Heart right ventricle (tissue), 16 donors: Measurements from ENCODE around the gene SMIM38. TPM values are rescaled to one million over a fixed set of nuclear protein-coding genes. Genes with fewer than 3 reads are reported as not detected.

ENCODE experiments used
- ATAC-seq, 8 donors: fragments of 200-7000 bp; cut with Tn5 transposase; one replicate each; pipeline ENCODE4 v1.9.1; 2020; ENCODE audit warnings: mild to moderate bottlenecking in 8 of 8, moderate library complexity in 8 of 8, moderate number of reproducible peaks in 1 of 8
- DNase-seq, 2 donors: peaks; one replicate each; pipeline ENCODE4 v3.0.0-alpha.2; 2020
- H3K27ac ChIP-seq, 10 donors: fragments of 200-600 bp; sonication (generic) in 2 of 10; one replicate each; pipeline versions ENCODE4 v1.5.0 to v1.8.0; 2020 to 2022; ENCODE audit warnings: mild to moderate bottlenecking in 3 of 10
- H3K27me3 ChIP-seq, 7 donors: fragments of 200-600 bp; one replicate each; pipeline ENCODE4 v1.8.0; 2021 to 2022; ENCODE audit warnings: mild to moderate bottlenecking in 2 of 7
- H3K36me3 ChIP-seq, 9 donors: fragments of 200-600 bp; sonication (generic) in 1 of 9; one replicate each; pipeline versions ENCODE4 v1.5.0 to v1.8.0; 2020 to 2022; ENCODE audit warnings: mild to moderate bottlenecking in 2 of 9
- H3K4me1 ChIP-seq, 9 donors: fragments of 200-600 bp; sonication (generic) in 1 of 9; one replicate each; pipeline versions ENCODE4 v1.5.0 to v1.8.0; 2020 to 2022; ENCODE audit warnings: mild to moderate bottlenecking in 4 of 9
- H3K4me3 ChIP-seq, 10 donors: fragments of 200-600 bp; sonication (generic) in 2 of 10; one replicate each; pipeline versions ENCODE4 v1.5.0 to v1.8.0; 2020 to 2022; ENCODE audit warnings: mild to moderate bottlenecking in 7 of 10, moderate library complexity in 2 of 10
- H3K9me3 ChIP-seq, 11 donors: fragments of 200-600 bp in 10 of 11; sonication (generic) in 2 of 11; one replicate each; pipeline versions ENCODE4 v1.5.0 to v1.8.0; 2013 to 2022; ENCODE audit warnings: mild to moderate bottlenecking in 2 of 11, control low read depth in 1 of 11, moderate library complexity in 1 of 11
- WGBS, 2 donors: extraction: QIAGEN DNeasy Blood & Tissue Kit; methylation state at CpG; one replicate each; pipeline ENCODE4 v1.1.7; 2013; ENCODE audit warnings: inconsistent platforms in 1 of 2; 5-methylcytosine and 5-hydroxymethylcytosine counted together
- intact Hi-C, 10 donors: fragments of 100-400 bp; cut with DNase I; formaldehyde crosslinking; loops; one replicate each; pipeline versions ENCODE4 v1.11.1 to v1.14.2; 2022
- polyA plus RNA-seq, 2 donors: library from polyadenylated mRNA; stranded (reverse); fragments of 200-250 nt; gene quantifications; one replicate each; pipeline ENCODE4 v1.2.3, GENCODE V29; 2013
- total RNA-seq, 10 donors: library from RNA; stranded (reverse); fragmentation: NEBNext Ultra II Directional in 3 of 10; extraction: Animal tissue kit (Norgen Biotek cat#: 25700) in 3 of 10; gene quantifications; one replicate each; pipeline versions ENCODE4 v1.2.1 to v1.2.4, GENCODE V29; 2021 to 2023
- TF ChIP-seq, protein P1 (sequence below), 9 donors: fragments of 200-600 bp; sonication (generic) in 2 of 9; IDR thresholded peaks; one replicate each; pipeline versions ENCODE4 v1.5.0 to v1.8.0; 2021 to 2022; ENCODE audit warnings: antibody characterized with exemption in 9 of 9, mild to moderate bottlenecking in 5 of 9, moderate library complexity in 1 of 9
- donor health status: Arrhythmogenic right ventricular cardiomyopathy.
- donor health status: ischemic (EF 13 %, LVEDD 7.1; RV severe dilation, severe dysfunction).
- donor health status: healthy with polysubstance abuse.
- donor health status: DM: no; HTN: yes; CAD: no.
- donor health status: DM: no; HTN: no; CAD: no.
- donor health status: ischemic (EF 25% LVEDD 6.9; RV normal size, moderate dysfunction).
- donor health status: ischemic (EF 25% LVEDD 5.7; RV mildly dilated, moderate dysfunction).
- donor health status: healthy.
- donor health status: DM: yes; HTN: yes; CAD: no.
- donor health status: Ischemic cardiomyopathy.
- donor health status: ischemic (EF 35%, LVEDD 5.7; RV mildly dilated, moderate dysfunction).
- donor health status: nonischemic (EF 11% LVEDD 7.7; RV severe dilation, severe dysfunction).
- donor health status: DM: yes; HTN: yes; CAD: no.
- donor health status: PGD.
- donor health status: ischemic (EF 29% LVEDD 5.4; RV normal size, mild dysfunction).
- donor health status: nonischemic (EF 23%, LVEDD 6.1; RV moderate dilation, normal function).

Gene SMIM38
- total and polyA plus RNA-seq, 12 donors: 0.07 to 0.56 (median 0.18) TPM; not detected in 1

DNA sequence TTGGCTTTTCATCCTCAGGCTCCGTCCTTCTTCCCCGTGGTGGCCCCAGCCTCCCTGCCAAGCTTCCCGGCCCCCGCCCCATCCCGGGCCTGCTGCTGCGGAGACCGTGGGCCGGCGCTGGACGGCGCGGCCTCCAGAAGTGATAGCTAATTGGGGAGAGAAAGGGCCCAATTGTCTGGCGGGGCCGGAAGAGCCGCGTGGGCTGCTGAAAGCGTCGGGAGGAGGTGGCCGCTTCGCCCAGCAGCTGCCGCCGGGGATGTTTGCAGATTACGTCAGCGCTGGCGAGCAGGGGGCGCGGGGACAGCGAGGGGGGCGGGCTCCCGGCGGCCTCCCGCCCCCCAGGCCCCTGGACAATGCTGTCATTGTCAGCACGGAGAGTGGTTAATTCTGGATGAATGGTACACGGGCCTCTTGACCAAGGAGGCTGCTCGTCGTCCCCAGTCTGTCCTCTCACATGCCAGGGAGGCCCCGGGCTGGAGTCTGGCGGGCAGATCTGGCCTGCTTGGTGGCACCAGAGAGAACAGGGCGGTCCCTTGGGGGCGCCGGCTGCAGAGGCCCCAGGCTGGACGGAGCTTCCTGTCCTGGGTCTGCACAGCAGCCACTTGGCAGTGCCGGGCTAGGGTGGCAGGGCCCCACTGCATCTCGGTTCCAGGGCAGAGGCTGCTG is 1.6 kb downstream of the SMIM38 start:
- 20 to 21% methylated on average over 44 of the region's 44 CpGs for WGBS, 2 donors
- Histone ChIP-seq H3K27me3 (peaks cover 0 to 16% (median 0%) of the 10 kb centered on the region in 7 donors), H3K9me3 (no peaks in the 10 kb centered on the region), H3K36me3 (no peaks in the 10 kb centered on the region), H3K4me3 (peak overlapping the region in 3 of 10 donors; percentile 4 to 9 (median 6)), H3K4me1 (peaks cover 20 to 81% (median 46%) of the 10 kb centered on the region in 9 donors), H3K27ac (peak overlapping the region; percentile 33 to 85 (median 78))
- TF ChIP-seq, protein P1, sequence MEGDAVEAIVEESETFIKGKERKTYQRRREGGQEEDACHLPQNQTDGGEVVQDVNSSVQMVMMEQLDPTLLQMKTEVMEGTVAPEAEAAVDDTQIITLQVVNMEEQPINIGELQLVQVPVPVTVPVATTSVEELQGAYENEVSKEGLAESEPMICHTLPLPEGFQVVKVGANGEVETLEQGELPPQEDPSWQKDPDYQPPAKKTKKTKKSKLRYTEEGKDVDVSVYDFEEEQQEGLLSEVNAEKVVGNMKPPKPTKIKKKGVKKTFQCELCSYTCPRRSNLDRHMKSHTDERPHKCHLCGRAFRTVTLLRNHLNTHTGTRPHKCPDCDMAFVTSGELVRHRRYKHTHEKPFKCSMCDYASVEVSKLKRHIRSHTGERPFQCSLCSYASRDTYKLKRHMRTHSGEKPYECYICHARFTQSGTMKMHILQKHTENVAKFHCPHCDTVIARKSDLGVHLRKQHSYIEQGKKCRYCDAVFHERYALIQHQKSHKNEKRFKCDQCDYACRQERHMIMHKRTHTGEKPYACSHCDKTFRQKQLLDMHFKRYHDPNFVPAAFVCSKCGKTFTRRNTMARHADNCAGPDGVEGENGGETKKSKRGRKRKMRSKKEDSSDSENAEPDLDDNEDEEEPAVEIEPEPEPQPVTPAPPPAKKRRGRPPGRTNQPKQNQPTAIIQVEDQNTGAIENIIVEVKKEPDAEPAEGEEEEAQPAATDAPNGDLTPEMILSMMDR (IDR thresholded peaks at IDR 0.05): no peak
- ATAC-seq (peak; percentile 52 to 80 (median 74)), DNase-seq (peak; percentile 66 to 76)
- intact Hi-C loops: no loop called here

DNA sequence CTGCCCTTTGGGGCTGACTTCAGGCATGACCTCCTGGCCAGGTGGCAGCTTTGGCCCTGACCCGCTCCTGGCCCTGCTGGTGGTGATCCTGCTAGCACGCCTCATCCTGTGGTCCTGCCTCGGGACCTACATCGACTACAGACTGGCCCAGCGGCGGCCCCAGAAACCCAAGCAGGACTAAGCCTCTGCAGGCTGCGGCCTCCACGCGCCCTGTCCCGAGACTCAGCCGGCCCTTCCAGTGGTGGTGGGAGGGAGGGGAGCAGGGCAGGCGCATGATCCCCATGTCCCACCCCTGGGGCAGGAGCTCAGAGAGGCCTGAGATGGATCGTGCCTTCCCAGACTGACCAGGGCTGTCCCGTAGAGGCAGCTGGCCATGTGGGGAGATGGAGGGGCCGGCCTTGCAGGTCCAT is 2.1 kb downstream of the SMIM38 start:
- TF ChIP-seq, protein P1 (IDR thresholded peaks at IDR 0.05): no peak
- intact Hi-C loops: no loop called here
- Histone ChIP-seq H3K4me1 (peaks cover 20 to 75% (median 46%) of the 10 kb centered on the region in 9 donors), H3K27ac (peak overlapping the region in 8 of 10 donors; percentile 36 to 85 (median 81)), H3K9me3 (peaks cover 0 to 4% (median 0%) of the 10 kb centered on the region in 11 donors), H3K27me3 (peaks cover 0 to 16% (median 0%) of the 10 kb centered on the region in 7 donors), H3K4me3 (peak overlapping the region in 1 of 10 donors; percentile 4), H3K36me3 (no peaks in the 10 kb centered on the region)
- 86 to 89% methylated on average over 15 of the region's 15 CpGs for WGBS, 2 donors
- ATAC-seq (no peak), DNase-seq (no peak)

DNA sequence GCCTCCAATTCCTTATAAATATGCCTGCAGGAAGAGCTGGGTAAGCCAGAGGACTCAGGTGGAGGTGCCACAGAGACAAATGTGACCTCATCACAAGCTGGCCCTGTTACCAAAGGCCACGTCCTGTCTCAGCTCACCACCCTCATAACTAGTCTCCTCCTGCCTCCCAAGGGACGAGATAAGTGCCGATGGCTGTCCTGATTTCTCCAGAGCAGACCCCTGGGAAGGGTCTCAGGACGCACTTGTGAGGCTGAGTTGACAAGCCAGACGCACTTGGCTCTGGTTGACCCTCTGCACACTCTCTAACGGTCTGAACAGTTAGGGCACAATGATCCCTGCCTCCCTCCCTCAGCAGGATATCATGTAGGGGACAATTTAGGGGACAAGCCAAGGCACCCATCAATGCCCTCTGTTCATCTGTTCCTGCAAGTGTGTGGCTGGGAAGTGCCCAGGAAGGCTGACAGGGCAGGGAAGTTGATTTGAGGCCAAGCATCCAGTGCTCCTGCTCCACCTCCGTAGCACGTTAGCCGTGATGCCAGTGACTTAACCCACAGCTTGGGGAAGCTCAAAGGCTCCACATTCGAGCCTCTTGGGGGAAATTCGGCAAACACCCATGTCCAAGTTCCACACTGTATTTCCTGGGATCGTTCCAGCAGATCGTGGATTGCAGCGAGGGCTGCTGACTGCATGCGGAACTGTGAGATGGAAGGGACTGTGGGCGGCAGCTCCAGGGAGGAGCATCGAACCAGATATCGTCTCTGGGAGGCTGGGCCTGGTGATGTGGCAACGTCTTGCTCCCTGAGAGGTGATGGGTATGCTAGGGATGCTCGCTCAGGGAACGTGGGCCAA is 2.8 kb downstream of the SMIM38 start:
- peak overlapping the region in 6 of 10 donors; percentile 36 to 85 (median 82) for H3K27ac ChIP-seq
- peaks cover 20 to 72% (median 46%) of the 10 kb centered on the region in 9 donors for H3K4me1 ChIP-seq
- no peaks in the 10 kb centered on the region for H3K36me3 ChIP-seq
- TF ChIP-seq, protein P1 (IDR thresholded peaks at IDR 0.05): no peak
- H3K4me3 ChIP-seq: no peak overlapping the region
- ATAC-seq (no peak), DNase-seq (no peak)
- H3K9me3 ChIP-seq: peaks cover 0 to 11% (median 0%) of the 10 kb centered on the region in 11 donors
- intact Hi-C loops: no loop called here
- WGBS, 2 donors: 80 to 81% methylated on average over 21 of the region's 21 CpGs
- H3K27me3 ChIP-seq: peaks cover 0 to 16% (median 0%) of the 10 kb centered on the region in 7 donors

DNA sequence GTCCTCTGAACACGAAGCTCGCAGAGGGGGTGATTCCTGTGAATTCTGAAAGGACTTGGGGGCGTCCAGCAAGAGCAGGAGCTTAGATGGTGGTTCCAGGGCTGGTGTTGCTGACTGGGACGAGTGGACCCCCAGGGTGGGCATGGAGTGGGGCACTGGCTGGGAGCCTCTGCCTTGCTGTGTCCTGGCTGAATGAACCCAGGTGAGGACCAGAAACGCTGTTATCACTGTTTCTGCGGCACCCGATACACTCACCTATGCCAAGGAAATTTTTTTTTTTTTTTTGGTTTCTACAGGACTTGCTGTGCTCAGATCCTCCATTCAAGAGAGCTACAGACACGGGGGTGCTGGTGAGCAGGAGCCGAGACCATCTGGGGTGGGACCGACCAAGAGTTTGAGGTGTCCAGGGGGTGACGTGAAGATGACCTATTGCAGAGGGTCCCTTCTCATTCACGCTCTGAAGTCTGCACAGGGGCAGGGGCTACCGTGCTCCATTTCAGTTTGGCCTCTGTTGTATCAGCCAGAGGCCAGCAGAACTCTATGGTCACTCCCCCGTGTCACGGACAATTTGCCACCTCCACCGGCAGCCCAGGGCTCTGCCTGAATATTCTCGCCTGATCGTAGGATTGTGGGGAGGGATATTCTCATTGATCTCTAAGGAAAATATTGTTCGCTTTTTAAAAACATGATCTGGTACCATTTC is 3.6 kb downstream of the SMIM38 start:
- Histone ChIP-seq H3K9me3 (peaks cover 0 to 19% (median 0%) of the 10 kb centered on the region in 11 donors), H3K4me1 (peaks cover 20 to 65% (median 46%) of the 10 kb centered on the region in 9 donors), H3K27ac (peak overlapping the region in 2 of 10 donors; percentile 81 to 85), H3K4me3 (no peak overlapping the region), H3K36me3 (no peaks in the 10 kb centered on the region), H3K27me3 (peaks cover 0 to 16% (median 0%) of the 10 kb centered on the region in 7 donors)
- DNase-seq (no peak), ATAC-seq (no peak)
- intact Hi-C loops: no loop called here
- TF ChIP-seq, protein P1 (IDR thresholded peaks at IDR 0.05): no peak
- 93 to 96% methylated on average over 19 of the region's 19 CpGs for WGBS, 2 donors
